ENCODE data around the gene MOG.
A peak's percentile ranks its signal among the peaks of the same experiment; 100 is the strongest.

Gene MOG

DNA sequence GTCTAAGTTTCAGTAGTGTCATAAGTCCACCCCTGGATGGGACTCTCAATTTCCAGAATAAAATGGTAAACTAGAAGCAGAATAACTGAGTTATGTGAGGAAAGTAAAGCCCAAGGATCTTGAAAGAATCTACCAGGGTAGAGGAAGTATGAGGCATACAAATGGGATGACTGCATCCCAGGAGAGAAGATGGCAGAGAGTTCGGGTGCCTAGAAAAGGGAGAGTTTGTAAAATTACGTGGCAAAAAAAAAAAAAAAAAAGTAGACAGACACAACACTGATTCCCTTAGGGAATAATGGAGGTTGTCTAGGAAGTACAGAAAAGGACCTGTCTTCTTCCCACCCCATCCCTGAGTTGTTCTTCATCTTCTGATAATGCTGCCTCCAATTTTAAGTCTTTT is 27.3 kb upstream of the MOG start:
- Histone ChIP-seq H3K4me1 (peaks cover 14% of the 10 kb centered on the region), H3K4me3 (peak overlapping the region; percentile 53; the same call in 1 of the 2 replicates), H3K9me3 (no peaks in the 10 kb centered on the region), H3K27me3 (ENCODE audit: low read depth) (no peaks in the 10 kb centered on the region), H3K36me3 (replicated peaks) (no peaks in the 10 kb centered on the region; the same call in 1 of the 2 replicates)
- no peak for DNase-seq (ENCODE audit: low spot score in 2 of 2)
- in situ Hi-C loops (cut with MboI; ENCODE audit: low sequenced_read_pairs): no loop called here

DNA sequence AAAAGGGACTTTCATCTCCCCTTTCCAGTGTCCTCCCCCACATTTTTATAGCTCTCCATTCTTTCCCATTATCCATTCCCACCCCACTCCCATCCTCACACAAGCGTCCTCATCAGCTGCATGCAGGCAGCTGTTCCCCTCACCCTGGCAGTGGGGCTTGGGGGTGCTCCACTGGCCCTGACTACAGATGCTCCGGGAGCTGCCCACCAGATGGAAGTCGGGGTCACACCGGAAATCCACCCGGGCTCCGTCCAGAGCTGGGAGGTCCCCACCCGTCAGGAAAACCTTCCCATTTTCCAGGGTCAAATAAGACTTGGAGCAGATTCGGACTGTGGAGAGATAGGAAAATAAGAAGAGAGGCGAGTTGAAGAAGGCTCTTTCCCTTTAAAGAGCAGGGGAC is 26.6 kb upstream of the MOG start:
- no peak for DNase-seq (ENCODE audit: low spot score in 2 of 2)

DNA sequence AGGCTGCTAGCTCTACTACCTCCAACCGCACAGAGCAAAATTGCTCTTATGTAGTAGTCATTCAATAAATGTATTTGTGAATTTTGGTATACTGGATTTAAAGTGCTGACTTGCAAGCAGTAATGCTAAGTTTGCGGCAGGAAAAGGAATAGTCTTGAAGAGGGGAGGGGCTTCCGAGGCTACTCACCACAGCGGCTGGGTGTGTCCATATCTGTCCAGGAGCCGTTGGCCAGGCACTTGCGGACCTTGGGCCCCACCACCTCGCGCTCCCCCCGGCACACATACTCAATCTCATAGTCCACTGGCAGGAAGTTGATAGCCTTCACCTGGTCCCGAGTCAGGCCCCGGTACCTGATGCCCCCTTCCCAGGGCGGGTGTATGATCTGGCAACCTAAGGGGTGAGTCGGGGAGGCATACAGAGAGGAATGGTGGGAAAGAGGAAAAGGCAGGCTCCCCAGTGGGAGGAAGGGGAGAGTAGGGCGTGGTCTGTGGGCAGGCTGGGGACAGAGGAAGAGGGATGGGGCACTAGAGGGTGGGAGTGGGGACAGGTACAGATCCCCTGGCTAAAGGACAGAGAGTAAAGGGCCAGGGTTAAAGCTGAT is 25.6 kb upstream of the MOG start:
- Histone ChIP-seq H3K9me3 (no peaks in the 10 kb centered on the region), H3K27me3 (ENCODE audit: low read depth) (no peaks in the 10 kb centered on the region), H3K36me3 (replicated peaks) (no peaks in the 10 kb centered on the region), H3K4me3 (peak overlapping the region; percentile 67), H3K4me1 (peaks cover 14% of the 10 kb centered on the region)
- in situ Hi-C loops (cut with MboI; ENCODE audit: low sequenced_read_pairs): no loop called here
- peak in 1 of 2 experiments; percentile 29 for DNase-seq (ENCODE audit: low spot score in 2 of 2)

More for the DNA sequence above, 26.6 kb upstream of the MOG start:
- H3K36me3 ChIP-seq (replicated peaks): no peaks in the 10 kb centered on the region
- no peaks in the 10 kb centered on the region for H3K9me3 ChIP-seq
- no peak overlapping the region for H3K4me3 ChIP-seq
- peaks cover 14% of the 10 kb centered on the region for H3K4me1 ChIP-seq
- in situ Hi-C loops (cut with MboI; ENCODE audit: low sequenced_read_pairs): no loop called here
- H3K27me3 ChIP-seq (ENCODE audit: low read depth): no peaks in the 10 kb centered on the region

DNA sequence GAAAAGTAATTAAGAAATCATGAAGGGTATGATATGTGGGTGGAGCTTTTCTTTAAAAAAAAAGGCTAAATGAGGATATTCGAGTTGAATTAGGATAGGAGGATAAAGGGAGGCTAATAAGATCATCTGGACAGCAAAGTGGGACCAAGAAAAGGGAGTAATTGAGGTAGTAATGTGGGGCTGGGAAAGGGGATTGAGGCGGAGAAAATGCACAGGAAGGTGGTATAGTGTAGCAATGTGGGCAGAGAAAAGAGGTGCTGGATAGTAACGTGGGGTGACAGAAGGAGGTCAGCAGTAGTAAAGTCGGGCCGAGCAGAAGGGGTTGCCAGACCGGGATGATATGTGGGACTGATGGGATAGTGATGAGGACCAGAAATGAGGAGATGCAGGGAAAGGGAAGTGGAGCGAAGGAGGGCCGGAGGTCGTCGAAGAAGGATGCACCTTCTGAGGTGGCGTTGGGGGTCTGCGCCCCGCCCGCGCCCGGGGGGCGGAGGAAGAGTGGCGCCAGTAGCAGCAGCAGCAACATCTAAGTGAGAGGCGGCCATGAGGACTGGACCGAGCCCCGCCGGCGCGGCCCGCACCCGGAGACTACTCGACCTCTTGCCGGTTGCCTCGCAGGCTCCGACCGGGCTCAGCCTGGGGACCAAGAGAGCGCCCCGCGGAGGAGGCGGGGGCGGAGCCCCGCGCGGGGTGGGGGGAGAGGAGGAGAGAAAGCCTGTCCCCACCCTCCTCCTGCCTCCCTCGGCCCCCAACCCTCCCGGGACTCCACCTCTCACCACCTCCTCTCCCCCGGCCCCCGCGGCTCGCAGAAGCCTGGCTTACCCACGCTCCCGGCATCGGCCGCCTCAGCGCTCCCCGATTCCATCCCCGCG is 24.8 kb upstream of the MOG start:
- peak; percentile 67 to 87 for DNase-seq (ENCODE audit: low spot score in 2 of 2)
- H3K36me3 ChIP-seq (replicated peaks): no peaks in the 10 kb centered on the region
- H3K9me3 ChIP-seq: no peaks in the 10 kb centered on the region
- in situ Hi-C loops (cut with MboI; ENCODE audit: low sequenced_read_pairs): no loop called here
- peaks cover 14% of the 10 kb centered on the region for H3K4me1 ChIP-seq
- H3K4me3 ChIP-seq: peak overlapping the region; percentile 67
- no peaks in the 10 kb centered on the region for H3K27me3 ChIP-seq (ENCODE audit: low read depth)

DNA sequence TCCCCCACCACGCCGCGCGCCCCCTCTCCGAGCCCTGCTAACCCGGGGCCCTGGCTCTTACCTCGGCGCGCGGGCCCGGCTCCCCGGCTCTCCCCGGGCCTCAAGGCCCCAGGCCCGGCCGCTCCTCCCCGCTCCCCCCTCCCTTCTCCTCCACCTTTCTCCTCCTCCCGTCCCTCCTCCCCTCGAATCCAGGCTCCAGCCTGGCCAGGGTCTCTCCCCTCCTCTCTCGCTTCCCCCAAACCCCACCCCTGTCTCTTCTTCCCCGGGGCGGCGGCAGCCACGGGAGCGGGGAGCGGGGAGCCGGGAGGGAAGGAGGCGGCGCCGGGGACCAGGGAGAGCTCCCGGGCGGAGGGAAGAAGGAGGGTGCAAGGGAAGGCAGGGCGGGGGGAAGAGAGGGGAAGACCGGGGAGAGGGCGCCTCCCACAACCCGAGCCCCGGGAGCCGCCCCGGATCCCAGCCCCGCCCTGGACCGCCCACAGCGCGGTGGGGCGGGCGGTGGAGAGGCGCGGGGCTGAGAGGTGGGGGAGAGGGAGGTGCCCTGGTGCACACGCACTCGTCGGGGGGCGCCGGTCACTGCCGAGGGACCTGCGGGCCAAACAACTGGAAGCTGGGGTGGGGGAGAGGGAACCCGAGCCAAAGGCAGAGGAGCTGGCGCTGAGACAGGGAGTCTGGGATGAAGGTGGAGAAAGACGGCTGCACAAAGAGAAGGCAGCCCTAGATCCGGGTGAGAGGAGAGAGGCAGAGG is 23.9 kb upstream of the MOG start, which contains the start of gene GABBR1:
Gene GABBR1 (minus strand): TSS at position 395 of the 745 bp plus-strand sequence. CDS start 798 bp downstream, outside the sequence.
- H3K27me3 ChIP-seq (ENCODE audit: low read depth): no peaks in the 10 kb centered on the region
- H3K4me3 ChIP-seq: peak within 1 kb of the TSS; percentile 67
- peaks cover 14% of the 10 kb centered on the region for H3K4me1 ChIP-seq
- no peaks in the 10 kb centered on the region for H3K36me3 ChIP-seq (replicated peaks)
- H3K9me3 ChIP-seq: no peaks in the 10 kb centered on the region
- peak; percentile 92 to 95 for DNase-seq (ENCODE audit: low spot score in 2 of 2)
- in situ Hi-C loops (cut with MboI; ENCODE audit: low sequenced_read_pairs): no loop called here

DNA sequence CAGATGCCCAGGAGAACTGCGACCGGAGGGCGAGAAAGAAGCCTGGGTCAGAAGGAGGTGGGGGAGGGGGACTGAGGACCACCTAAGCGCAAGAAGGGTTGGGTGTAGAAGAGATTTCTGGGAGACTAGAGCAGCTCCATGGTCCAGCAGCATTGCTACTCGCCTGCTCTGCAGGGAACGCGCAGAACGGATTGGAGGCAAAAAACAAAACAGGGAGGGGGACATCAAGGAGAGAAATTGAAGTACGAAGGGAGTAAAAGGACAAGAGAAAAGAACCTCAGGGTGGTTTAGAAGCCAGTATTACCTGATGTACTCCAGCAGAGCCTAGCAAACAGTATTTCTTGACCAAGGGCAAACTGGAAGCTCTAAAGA is 23.4 kb upstream of the MOG start:
- in situ Hi-C loops (cut with MboI; ENCODE audit: low sequenced_read_pairs): no loop called here
- Histone ChIP-seq H3K36me3 (replicated peaks) (no peaks in the 10 kb centered on the region), H3K4me3 (peak overlapping the region; percentile 67), H3K9me3 (no peaks in the 10 kb centered on the region), H3K4me1 (peaks cover 14% of the 10 kb centered on the region), H3K27me3 (ENCODE audit: low read depth) (no peaks in the 10 kb centered on the region)
- DNase-seq (ENCODE audit: low spot score in 2 of 2): peak in 1 of 2 experiments; percentile 26

DNA sequence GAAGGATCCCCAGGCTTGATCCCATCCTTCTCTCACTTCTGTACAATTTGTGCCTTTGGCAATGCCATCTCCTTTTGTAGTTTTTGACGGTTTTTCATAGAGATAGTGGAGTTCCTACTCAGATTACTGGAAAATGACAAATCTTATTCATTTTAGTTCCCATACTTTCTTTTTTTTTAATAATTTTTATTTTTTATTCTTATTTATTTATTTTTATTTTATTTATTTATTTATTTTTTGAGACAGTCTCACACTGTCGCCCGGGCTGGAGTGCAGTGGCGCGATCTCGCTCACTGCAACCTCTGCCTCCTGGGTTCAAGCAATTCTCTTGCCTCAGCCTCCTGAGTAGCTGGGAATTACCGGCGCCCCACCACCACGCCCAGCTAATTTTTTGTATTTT is 19.6 kb upstream of the MOG start:
- Histone ChIP-seq H3K27me3 (ENCODE audit: low read depth) (no peaks in the 10 kb centered on the region), H3K36me3 (replicated peaks) (no peaks in the 10 kb centered on the region), H3K4me1 (no peaks in the 10 kb centered on the region; the same call in 1 of the 2 replicates), H3K9me3 (no peaks in the 10 kb centered on the region), H3K4me3 (no peak overlapping the region)
- in situ Hi-C loops (cut with MboI; ENCODE audit: low sequenced_read_pairs): no loop called here
- DNase-seq (ENCODE audit: low spot score in 2 of 2): no peak

DNA sequence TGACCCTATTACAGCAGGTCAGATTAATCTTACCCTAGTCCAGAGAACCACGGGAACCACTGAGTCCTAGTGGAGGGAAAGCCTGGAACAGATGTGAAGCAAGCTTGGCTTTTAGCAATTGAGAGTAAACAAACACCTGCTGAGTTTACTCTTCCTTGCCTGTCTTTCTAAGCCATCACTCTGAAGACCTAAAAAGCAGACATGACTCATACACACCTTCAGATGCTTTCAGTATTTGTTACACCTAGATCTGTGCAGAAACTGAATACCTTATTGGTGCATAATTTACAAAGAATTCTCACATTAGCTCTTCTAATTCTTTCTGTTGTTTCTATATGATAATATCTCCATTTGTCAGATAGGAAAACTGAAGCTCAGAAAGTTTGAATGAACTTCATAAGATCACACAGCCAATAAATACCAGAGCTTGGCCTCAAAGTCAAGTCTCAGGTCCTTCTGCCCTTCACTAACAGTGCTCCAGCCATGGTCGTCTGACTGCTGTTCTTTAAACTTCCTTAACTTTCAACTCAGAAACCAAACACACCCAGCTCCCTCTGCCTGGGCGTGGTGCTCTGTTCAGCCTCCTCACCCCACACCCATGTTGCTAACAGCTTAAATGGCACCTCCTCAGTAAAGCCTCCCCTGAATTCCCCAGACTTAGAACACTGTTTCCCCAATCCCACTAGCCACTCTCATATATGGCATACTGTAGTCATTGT is 15.3 kb upstream of the MOG start:
- H3K9me3 ChIP-seq: no peaks in the 10 kb centered on the region
- in situ Hi-C loops (cut with MboI; ENCODE audit: low sequenced_read_pairs): no loop called here
- no peaks in the 10 kb centered on the region; the same call in 1 of the 2 replicates for H3K4me1 ChIP-seq
- H3K27me3 ChIP-seq (ENCODE audit: low read depth): no peaks in the 10 kb centered on the region
- H3K4me3 ChIP-seq: no peak overlapping the region
- no peaks in the 10 kb centered on the region for H3K36me3 ChIP-seq (replicated peaks)
- DNase-seq (ENCODE audit: low spot score in 2 of 2): no peak

DNA sequence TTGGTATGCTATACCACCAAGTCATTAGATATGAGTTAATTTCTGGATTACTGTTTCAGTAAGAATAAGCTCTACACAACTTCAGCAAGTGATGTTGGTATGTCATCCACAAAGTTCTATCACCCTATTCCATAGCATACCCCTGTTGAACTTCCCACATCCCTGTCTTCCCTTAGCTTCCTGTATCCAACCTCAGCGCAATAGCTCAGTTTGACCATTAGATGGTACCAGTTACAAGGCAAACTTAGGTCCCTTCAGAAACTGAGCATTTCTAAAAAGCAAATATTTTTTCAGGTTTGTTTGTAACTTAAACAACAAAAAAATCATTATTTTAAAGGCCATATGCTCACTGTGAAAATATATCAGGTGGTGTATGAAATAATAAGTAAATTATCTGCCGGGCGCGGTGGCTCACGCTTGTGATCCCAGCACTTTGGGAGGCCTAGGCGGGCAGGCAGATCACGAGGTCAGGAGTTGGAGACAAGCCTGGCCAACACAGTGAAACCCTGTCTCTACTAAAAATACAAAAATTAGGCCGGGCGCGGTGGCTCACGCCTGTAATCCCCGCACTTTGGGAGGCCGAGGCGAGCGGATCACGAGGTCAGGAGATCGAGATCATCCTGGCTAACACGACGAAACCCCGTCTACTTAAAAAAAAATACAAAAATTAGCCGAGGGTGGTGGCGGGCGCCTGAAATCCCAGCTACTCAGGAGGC is 8.8 kb upstream of the MOG start:
- Histone ChIP-seq H3K4me1 (peaks cover 9% of the 10 kb centered on the region), H3K27me3 (ENCODE audit: low read depth) (no peaks in the 10 kb centered on the region), H3K36me3 (replicated peaks) (no peaks in the 10 kb centered on the region), H3K4me3 (no peak overlapping the region), H3K9me3 (no peaks in the 10 kb centered on the region)
- peak; percentile 39 to 51 for DNase-seq (ENCODE audit: low spot score in 2 of 2)
- in situ Hi-C loops (cut with MboI; ENCODE audit: low sequenced_read_pairs): no loop called here

DNA sequence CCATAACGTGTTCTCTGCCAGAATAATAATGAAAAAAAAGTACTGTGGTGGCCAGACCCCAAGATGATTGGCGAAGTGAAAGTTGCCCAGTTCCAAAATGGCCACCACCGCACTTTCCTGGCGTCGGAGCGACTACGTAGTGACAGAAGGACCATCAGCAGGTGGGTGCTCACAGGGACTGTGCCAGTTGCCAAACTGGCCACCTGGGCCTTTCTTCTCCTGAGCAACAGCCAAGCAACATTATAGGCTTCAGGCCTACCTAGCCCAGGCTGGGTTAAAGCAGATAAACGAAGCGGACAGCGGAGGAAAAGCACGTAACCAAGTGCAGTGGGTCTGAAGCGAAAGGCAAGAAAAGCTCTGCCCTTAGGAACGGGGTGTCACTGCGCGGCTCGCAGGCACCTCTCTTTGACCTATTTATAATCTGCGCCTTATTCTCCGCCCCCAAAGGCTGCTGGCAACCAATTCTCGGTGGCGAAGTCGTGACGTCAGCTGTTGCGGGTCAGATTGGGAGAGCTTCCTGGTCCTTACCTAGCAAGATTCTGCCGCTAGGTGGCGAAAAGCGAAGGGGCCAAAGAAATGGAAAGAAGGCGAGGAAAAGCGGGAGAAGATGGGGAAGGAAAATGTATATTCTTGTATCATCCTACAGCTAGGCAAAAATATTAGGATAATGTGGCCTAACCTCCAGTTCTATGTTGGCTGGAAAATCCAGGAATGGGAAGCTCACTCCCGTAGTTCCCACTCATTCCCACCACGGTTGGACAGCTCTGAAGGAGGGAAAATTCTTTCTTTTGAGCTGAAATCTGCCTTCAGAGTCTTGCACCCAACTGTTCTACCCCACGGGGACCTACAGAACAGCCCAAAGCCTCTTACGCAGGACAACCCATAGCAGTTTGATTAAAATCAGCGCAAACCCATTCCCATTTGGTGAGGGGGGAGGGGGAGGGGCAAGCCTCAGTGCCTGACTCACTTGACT is 6.9 kb upstream of the MOG start:
- peaks cover 9% of the 10 kb centered on the region for H3K4me1 ChIP-seq
- H3K4me3 ChIP-seq: peak overlapping the region; percentile 25
- no peaks in the 10 kb centered on the region for H3K27me3 ChIP-seq (ENCODE audit: low read depth)
- no peaks in the 10 kb centered on the region for H3K9me3 ChIP-seq
- in situ Hi-C loops (cut with MboI; ENCODE audit: low sequenced_read_pairs): no loop called here
- peak; percentile 92 to 99 for DNase-seq (ENCODE audit: low spot score in 2 of 2)
- H3K36me3 ChIP-seq (replicated peaks): no peaks in the 10 kb centered on the region

DNA sequence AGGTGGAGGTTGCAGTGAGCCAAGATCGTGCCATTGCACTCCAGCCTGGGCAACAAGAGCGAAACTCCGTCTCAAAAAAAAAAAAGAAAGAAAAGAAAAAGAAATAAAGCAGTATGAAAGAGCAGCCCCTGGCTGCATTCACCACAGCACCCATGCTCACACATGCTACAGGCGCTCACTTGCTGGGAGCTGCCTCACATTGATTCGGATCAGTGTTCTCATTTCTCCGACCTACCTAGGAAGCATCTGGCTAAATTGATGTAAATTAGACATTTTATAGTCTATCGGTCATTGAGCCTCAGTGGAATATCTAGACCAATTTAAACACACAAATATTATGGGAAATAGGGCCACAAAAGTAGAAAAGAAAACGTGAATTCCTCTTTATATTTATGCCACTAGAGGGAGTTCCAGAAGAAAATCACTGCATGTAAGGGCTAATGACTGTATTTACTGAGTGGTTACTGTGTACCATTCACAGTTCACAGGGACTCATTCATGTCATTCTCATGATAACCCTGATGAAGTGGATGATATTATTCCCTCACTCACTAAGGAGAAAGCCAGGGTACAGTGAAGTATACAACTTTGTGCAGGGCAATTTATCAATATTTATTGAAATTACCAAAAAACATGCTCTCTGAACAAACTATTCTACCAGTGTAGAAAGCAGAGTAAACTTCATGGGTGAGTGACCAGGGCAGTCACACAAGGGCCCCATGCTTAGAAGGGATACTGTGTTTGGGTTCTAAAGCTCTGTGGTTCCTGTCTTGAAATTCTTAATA is 5.3 kb upstream of the MOG start:
- H3K4me3 ChIP-seq: no peak overlapping the region
- no peaks in the 10 kb centered on the region for H3K27me3 ChIP-seq (ENCODE audit: low read depth)
- no peaks in the 10 kb centered on the region for H3K36me3 ChIP-seq (replicated peaks)
- DNase-seq (ENCODE audit: low spot score in 2 of 2): peak in 1 of 2 experiments; percentile 43
- in situ Hi-C loops (cut with MboI; ENCODE audit: low sequenced_read_pairs): no loop called here
- no peaks in the 10 kb centered on the region for H3K9me3 ChIP-seq
- H3K4me1 ChIP-seq: peaks cover 9% of the 10 kb centered on the region

Measured in HAP-1 (cell line).